ENCODE data around the gene WDR44. TPM values are rescaled to one million over a fixed set of nuclear protein-coding genes. Genes with fewer than 3 reads are reported as not detected.
A peak's percentile ranks its signal among the peaks of the same experiment; 100 is the strongest.

The WDR44 gene
- total and polyA plus RNA-seq, 2 donors (not counting 3 experiments of a cell fraction or from before 2014, with no cell fraction given), result 6.5 to 17.4 TPM

DNA sequence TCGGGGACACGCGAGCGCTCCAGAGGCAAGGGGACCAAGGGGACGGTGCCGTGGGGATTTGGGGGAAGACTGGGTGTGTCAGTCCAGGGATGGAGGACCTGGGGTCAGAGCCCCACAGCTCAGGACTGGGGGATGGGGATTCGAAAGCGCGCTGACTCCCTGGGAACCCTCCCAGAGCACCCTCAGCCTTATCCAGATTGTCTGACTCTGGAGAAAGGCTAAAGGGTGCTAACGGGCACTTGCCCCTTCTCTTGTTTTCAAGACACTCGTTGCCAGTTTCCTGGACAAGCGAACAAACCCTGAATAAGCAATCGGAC, 150.8 kb downstream of the WDR44 start:
- no peak overlapping the region for H3K4me2 ChIP-seq (ENCODE audit: insufficient read depth, low read length)
- FAIRE-seq (no peak), DNase-seq (ENCODE audit: low read depth, low spot score) (no peak)
- no peak overlapping the region for H3K4me3 ChIP-seq (replicated peaks in 1 of 3; ENCODE audit: insufficient read depth in 1 of 3, low read depth in 1 of 3, low read length in 3 of 3)
- H3K9me3 ChIP-seq (replicated peaks; ENCODE audit: control insufficient read depth, insufficient read depth, low read length), result no peaks in the 10 kb centered on the region
- H3K9me1 ChIP-seq (replicated peaks; ENCODE audit: control insufficient read depth, extremely low read depth, insufficient read depth, low read length), result no peaks in the 10 kb centered on the region
- no peak overlapping the region for H3K9ac ChIP-seq (replicated peaks; ENCODE audit: extremely low read depth, insufficient read depth, low read length)
- H3K27ac ChIP-seq (ENCODE audit: insufficient read depth, low read depth, low read length), result no peak overlapping the region
- no peaks in the 10 kb centered on the region for H4K20me1 ChIP-seq (replicated peaks; ENCODE audit: control insufficient read depth, extremely low read depth, insufficient read depth, low read length)
- no TSS peak for BruUV-seq (replicated peaks)
- TF ChIP-seq, protein P1, sequence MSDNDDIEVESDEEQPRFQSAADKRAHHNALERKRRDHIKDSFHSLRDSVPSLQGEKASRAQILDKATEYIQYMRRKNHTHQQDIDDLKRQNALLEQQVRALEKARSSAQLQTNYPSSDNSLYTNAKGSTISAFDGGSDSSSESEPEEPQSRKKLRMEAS (IDR thresholded peaks at IDR 0.05; ENCODE audit: insufficient read depth, insufficient read length), result no peak
- peak; percentile 17 for TF ChIP-seq EZH2 (IDR thresholded peaks at IDR 0.05; ENCODE audit: borderline replicate concordance, low read depth, low read length, severe bottlenecking)
- CTCF ChIA-PET, result no interaction called here
- no peaks in the 10 kb centered on the region for H3K36me3 ChIP-seq (ENCODE audit: control insufficient read depth in 2 of 2, extremely low read depth in 1 of 2, insufficient read depth in 2 of 2, low read length in 2 of 2)
- dilution Hi-C loops (cut with MboI; ENCODE audit: extremely low pct_ligation_motif_present, low sequenced_read_pairs) (no loop called here), intact Hi-C loops (cut with micrococcal nuclease) (loop anchor here (10.0 kb wide), 1 partner anchor 108 kb away; no protein-coding TSS in a partner anchor)
- no peaks in the 10 kb centered on the region for H3K79me2 ChIP-seq (ENCODE audit: control insufficient read depth, insufficient read depth, low read length)
- POLR2A ChIA-PET, result no interaction called here
- H3K27me3 ChIP-seq (ENCODE audit: control insufficient read depth in 2 of 2, insufficient read depth in 2 of 2, low read length in 2 of 2), result peaks cover 14 to 20% of the 10 kb centered on the region in 2 experiments
- peak overlapping the region; percentile 79 for H2AFZ ChIP-seq (ENCODE audit: low read depth, low read length)
- peaks cover 3% of the 10 kb centered on the region for H3K4me1 ChIP-seq (ENCODE audit: control insufficient read depth, extremely low read depth, insufficient read depth, low read length)

DNA sequence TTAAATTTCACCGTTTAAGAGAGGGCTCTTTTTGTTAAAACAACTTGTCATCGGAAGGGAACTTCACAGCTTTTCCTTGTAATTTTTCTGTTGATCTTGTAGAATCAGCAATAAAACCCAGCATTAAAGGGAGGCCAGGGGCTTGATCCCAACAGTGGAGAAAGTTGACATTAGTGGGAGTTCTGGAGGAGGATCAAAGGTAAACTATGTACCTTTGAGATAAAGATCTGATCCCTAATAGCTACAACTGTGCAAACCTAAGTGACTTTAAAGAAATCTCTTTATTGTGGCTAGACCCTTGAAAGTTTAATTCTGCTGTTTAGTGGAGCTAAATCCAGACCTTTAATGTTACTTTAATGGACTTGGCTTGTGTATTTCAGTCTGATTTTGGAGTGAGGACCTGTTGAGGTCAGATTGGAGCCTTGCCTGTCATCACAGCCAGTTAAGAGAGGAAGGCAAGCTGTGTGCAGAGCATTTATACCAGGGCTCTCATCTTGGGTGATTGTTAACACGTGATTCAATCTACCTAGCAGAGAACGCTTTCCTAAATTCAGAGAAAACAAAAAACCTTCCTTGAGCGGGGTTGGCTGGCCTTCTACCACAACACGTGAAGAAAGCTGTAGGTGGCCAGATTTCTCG, 151.4 kb downstream of the WDR44 start:
- POLR2A ChIA-PET, result no interaction called here
- DNase-seq (ENCODE audit: low read depth, low spot score) (no peak), FAIRE-seq (peak; percentile 57)
- Histone ChIP-seq H3K9me3 (replicated peaks; ENCODE audit: control insufficient read depth, insufficient read depth, low read length) (no peaks in the 10 kb centered on the region), H3K9me1 (replicated peaks; ENCODE audit: control insufficient read depth, extremely low read depth, insufficient read depth, low read length) (no peaks in the 10 kb centered on the region), H3K4me1 (ENCODE audit: control insufficient read depth, extremely low read depth, insufficient read depth, low read length) (peaks cover 3% of the 10 kb centered on the region), H3K4me3 (replicated peaks in 1 of 3; ENCODE audit: insufficient read depth in 1 of 3, low read depth in 1 of 3, low read length in 3 of 3) (no peak overlapping the region), H3K4me2 (ENCODE audit: insufficient read depth, low read length) (no peak overlapping the region), H2AFZ (ENCODE audit: low read depth, low read length) (no peak overlapping the region), H3K79me2 (ENCODE audit: control insufficient read depth, insufficient read depth, low read length) (no peaks in the 10 kb centered on the region), H3K9ac (replicated peaks; ENCODE audit: extremely low read depth, insufficient read depth, low read length) (no peak overlapping the region), H3K36me3 (ENCODE audit: control insufficient read depth in 2 of 2, extremely low read depth in 1 of 2, insufficient read depth in 2 of 2, low read length in 2 of 2) (no peaks in the 10 kb centered on the region), H4K20me1 (replicated peaks; ENCODE audit: control insufficient read depth, extremely low read depth, insufficient read depth, low read length) (no peaks in the 10 kb centered on the region), H3K27ac (ENCODE audit: insufficient read depth, low read depth, low read length) (no peak overlapping the region), H3K27me3 (ENCODE audit: control insufficient read depth in 2 of 2, insufficient read depth in 2 of 2, low read length in 2 of 2) (peaks cover 14 to 20% of the 10 kb centered on the region in 2 experiments)
- intact Hi-C loops (cut with micrococcal nuclease), result loop anchor here (10.0 kb wide), 1 partner anchor 108 kb away; no protein-coding TSS in a partner anchor
- dilution Hi-C loops (cut with MboI; ENCODE audit: extremely low pct_ligation_motif_present, low sequenced_read_pairs), result no loop called here
- no peak for TF ChIP-seq JUN (IDR thresholded peaks at IDR 0.05; ENCODE audit: borderline replicate concordance, insufficient read depth, insufficient read length, low read depth)
- no peak for TF ChIP-seq EZH2 (IDR thresholded peaks at IDR 0.05; ENCODE audit: borderline replicate concordance, low read depth, low read length, severe bottlenecking)
- TF ChIP-seq, protein P1 (IDR thresholded peaks at IDR 0.05; ENCODE audit: insufficient read depth, insufficient read length), result no peak
- TF ChIP-seq MYC (IDR thresholded peaks at IDR 0.05; ENCODE audit: low read depth, low read length), result no peak
- TF ChIP-seq GATA2 (IDR thresholded peaks at IDR 0.05; ENCODE audit: insufficient read depth, insufficient read length, low read depth, low read length), result no peak
- no peak for TF ChIP-seq POLR2AphosphoS5 (IDR thresholded peaks at IDR 0.05; ENCODE audit: insufficient read depth, low read depth, low read length)
- TF ChIP-seq, protein P2, sequence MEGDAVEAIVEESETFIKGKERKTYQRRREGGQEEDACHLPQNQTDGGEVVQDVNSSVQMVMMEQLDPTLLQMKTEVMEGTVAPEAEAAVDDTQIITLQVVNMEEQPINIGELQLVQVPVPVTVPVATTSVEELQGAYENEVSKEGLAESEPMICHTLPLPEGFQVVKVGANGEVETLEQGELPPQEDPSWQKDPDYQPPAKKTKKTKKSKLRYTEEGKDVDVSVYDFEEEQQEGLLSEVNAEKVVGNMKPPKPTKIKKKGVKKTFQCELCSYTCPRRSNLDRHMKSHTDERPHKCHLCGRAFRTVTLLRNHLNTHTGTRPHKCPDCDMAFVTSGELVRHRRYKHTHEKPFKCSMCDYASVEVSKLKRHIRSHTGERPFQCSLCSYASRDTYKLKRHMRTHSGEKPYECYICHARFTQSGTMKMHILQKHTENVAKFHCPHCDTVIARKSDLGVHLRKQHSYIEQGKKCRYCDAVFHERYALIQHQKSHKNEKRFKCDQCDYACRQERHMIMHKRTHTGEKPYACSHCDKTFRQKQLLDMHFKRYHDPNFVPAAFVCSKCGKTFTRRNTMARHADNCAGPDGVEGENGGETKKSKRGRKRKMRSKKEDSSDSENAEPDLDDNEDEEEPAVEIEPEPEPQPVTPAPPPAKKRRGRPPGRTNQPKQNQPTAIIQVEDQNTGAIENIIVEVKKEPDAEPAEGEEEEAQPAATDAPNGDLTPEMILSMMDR (IDR thresholded peaks at IDR 0.05; ENCODE audit: extremely low read depth in 1 of 2, insufficient read depth in 1 of 2, low read depth in 1 of 2, low read length in 2 of 2), result no peak
- no peak for TF ChIP-seq POLR2A (IDR thresholded peaks at IDR 0.05; ENCODE audit: low read depth, low read length)
- TF ChIP-seq FOS (IDR thresholded peaks at IDR 0.05; ENCODE audit: borderline replicate concordance, insufficient read depth, low read length), result no peak
- no TSS peak for BruUV-seq (replicated peaks)
- CTCF ChIA-PET, result no interaction called here
